ENCODE data around the gene IP6K2. TPM values are rescaled to one million over a fixed set of nuclear protein-coding genes. Genes with fewer than 3 reads are reported as not detected.

The IP6K2 gene
- total and polyA plus RNA-seq, 10 of the 15 experiments (the other 5 are each of a cell fraction or from before 2014, with no cell fraction given) = 25.8 to 95.9 (median 69.0) TPM

DNA sequence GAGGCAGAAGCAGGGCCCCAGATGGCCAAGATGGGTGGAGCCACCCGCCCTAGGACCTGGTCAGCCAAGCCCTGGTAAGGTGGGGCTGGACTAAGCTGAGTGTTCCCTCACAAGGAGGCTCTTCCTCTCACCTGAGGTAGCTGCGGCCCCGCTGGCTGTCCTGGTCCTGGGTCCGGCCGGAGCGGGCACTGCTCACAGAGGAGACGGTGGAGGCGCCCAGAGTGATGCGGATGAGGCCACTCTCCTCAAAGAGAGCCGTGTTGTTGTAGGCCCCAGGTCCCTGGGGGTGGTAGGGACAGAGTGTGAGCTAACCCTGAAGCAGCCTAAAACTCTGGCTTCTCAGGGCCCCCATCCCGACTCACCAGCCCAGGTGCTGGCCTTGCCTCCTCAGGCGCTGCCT is 74.4 kb downstream of the IP6K2 start:
- no peak for FAIRE-seq
- CTCF ChIA-PET = no interaction called here
- ATAC-seq = no peak

More for the DNA sequence above, 74.4 kb downstream of the IP6K2 start:
- Histone ChIP-seq H3K9me3 (replicated peaks; ENCODE audit: control insufficient read depth, insufficient read depth, low read length) (no peaks in the 10 kb centered on the region), H3K79me2 (ENCODE audit: control insufficient read depth, insufficient read depth, low read length) (no peaks in the 10 kb centered on the region), H4K20me1 (ENCODE audit: control insufficient read depth, insufficient read depth) (no peaks in the 10 kb centered on the region), H3K9ac (ENCODE audit: control insufficient read depth, insufficient read depth, low read length) (no peak overlapping the region), H3K4me3 (no peak overlapping the region), H2AFZ (ENCODE audit: control insufficient read depth, low read depth, low read length) (no peak overlapping the region), H3K27ac (ENCODE audit: control insufficient read depth, insufficient read depth) (no peak overlapping the region), H3K4me1 (ENCODE audit: control insufficient read depth, insufficient read depth, low read length) (no peaks in the 10 kb centered on the region), H3K4me2 (ENCODE audit: control insufficient read depth, insufficient read depth) (no peak overlapping the region), H3K27me3 (replicated peaks in 1 of 2; ENCODE audit: control insufficient read depth in 2 of 2, insufficient read depth in 2 of 2, low read length in 1 of 2) (no peaks in the 10 kb centered on the region), H3K36me3 (ENCODE audit: control insufficient read depth in 2 of 2, insufficient read depth in 2 of 2, low read length in 1 of 2) (no peaks in the 10 kb centered on the region)
- in situ Hi-C loops (cut with MboI) (no loop called here), intact Hi-C loops (cut with micrococcal nuclease; ENCODE audit: unreplicated experiment) (no loop called here)
- WGBS (ENCODE audit: insufficient coverage, insufficient replicate concordance, low lambda C conversion rate, missing lambda C conversion rate) = 57% methylated on average over 12 of the region's 12 CpGs
- TF ChIP-seq SIX5 (IDR thresholded peaks at IDR 0.05; ENCODE audit: low read depth, low read length, severe bottlenecking) = no peak
- no peak for TF ChIP-seq EED (IDR thresholded peaks at IDR 0.05; ENCODE audit: low read depth)
- no peak for TF ChIP-seq MTA3 (IDR thresholded peaks at IDR 0.05; ENCODE audit: borderline replicate concordance, low read length)
- no peak for TF ChIP-seq ZSCAN29 (IDR thresholded peaks at IDR 0.05)
- TF ChIP-seq RELA (IDR thresholded peaks at IDR 0.05; ENCODE audit: borderline replicate concordance, partially characterized antibody) = no peak
- no peak for TF ChIP-seq CBX5 (IDR thresholded peaks at IDR 0.05; ENCODE audit: low read depth)
- no peak for TF ChIP-seq GATAD2B (conservative IDR thresholded peaks at IDR 0.05; ENCODE audit: low read depth)
- no peak for TF ChIP-seq NFYB (IDR thresholded peaks at IDR 0.05; ENCODE audit: insufficient read depth, low read depth, low read length)
- TF ChIP-seq, protein P1, sequence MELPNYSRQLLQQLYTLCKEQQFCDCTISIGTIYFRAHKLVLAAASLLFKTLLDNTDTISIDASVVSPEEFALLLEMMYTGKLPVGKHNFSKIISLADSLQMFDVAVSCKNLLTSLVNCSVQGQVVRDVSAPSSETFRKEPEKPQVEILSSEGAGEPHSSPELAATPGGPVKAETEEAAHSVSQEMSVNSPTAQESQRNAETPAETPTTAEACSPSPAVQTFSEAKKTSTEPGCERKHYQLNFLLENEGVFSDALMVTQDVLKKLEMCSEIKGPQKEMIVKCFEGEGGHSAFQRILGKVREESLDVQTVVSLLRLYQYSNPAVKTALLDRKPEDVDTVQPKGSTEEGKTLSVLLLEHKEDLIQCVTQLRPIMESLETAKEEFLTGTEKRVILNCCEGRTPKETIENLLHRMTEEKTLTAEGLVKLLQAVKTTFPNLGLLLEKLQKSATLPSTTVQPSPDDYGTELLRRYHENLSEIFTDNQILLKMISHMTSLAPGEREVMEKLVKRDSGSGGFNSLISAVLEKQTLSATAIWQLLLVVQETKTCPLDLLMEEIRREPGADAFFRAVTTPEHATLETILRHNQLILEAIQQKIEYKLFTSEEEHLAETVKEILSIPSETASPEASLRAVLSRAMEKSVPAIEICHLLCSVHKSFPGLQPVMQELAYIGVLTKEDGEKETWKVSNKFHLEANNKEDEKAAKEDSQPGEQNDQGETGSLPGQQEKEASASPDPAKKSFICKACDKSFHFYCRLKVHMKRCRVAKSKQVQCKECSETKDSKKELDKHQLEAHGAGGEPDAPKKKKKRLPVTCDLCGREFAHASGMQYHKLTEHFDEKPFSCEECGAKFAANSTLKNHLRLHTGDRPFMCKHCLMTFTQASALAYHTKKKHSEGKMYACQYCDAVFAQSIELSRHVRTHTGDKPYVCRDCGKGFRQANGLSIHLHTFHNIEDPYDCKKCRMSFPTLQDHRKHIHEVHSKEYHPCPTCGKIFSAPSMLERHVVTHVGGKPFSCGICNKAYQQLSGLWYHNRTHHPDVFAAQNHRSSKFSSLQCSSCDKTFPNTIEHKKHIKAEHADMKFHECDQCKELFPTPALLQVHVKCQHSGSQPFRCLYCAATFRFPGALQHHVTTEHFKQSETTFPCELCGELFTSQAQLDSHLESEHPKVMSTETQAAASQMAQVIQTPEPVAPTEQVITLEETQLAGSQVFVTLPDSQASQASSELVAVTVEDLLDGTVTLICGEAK (IDR thresholded peaks at IDR 0.05; ENCODE audit: borderline replicate concordance) = no peak
- TF ChIP-seq, protein P2, sequence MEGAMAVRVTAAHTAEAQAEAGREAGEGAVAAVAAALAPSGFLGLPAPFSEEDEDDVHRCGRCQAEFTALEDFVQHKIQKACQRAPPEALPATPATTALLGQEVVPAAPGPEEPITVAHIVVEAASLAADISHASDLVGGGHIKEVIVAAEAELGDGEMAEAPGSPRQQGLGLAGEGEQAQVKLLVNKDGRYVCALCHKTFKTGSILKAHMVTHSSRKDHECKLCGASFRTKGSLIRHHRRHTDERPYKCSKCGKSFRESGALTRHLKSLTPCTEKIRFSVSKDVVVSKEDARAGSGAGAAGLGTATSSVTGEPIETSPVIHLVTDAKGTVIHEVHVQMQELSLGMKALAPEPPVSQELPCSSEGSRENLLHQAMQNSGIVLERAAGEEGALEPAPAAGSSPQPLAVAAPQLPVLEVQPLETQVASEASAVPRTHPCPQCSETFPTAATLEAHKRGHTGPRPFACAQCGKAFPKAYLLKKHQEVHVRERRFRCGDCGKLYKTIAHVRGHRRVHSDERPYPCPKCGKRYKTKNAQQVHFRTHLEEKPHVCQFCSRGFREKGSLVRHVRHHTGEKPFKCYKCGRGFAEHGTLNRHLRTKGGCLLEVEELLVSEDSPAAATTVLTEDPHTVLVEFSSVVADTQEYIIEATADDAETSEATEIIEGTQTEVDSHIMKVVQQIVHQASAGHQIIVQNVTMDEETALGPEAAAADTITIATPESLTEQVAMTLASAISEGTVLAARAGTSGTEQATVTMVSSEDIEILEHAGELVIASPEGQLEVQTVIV (IDR thresholded peaks at IDR 0.05; ENCODE audit: borderline replicate concordance, partially characterized antibody) = no peak
- no peak for TF ChIP-seq EGR1 (IDR thresholded peaks at IDR 0.05; ENCODE audit: borderline replicate concordance in 1 of 2, low read depth in 2 of 2, low read length in 2 of 2)
- ChIA-PET SMC1A (ENCODE audit: uncharacterized antibody, unreplicated experiment) (no interaction called here), RAD21 (ENCODE audit: unreplicated experiment) (no interaction called here), POLR2A (interaction anchor here (0.5 kb wide), 1 partner anchor 31 kb away, joined by 4 read pairs; no protein-coding TSS in a partner anchor)
- BruUV-seq (replicated peaks) = no TSS peak
- no peak for DNase-seq (ENCODE audit: low read depth, low spot score)

All from GM12878 (cell line).